Measurements from ENCODE around the gene SIGLEC12. TPM values are rescaled to one million over a fixed set of nuclear protein-coding genes. Genes with fewer than 3 reads are reported as not detected.
"Not testable (repeated sequence)": the region's sequence is repeated elsewhere in the genome, so short reads cannot be mapped to it uniquely, and the experiment has no call there.

The SIGLEC12 gene
- total and polyA plus RNA-seq, 2 donors (not counting 1 experiment from before 2014, with no cell fraction given): 0.24 TPM; not detected in 1

DNA sequence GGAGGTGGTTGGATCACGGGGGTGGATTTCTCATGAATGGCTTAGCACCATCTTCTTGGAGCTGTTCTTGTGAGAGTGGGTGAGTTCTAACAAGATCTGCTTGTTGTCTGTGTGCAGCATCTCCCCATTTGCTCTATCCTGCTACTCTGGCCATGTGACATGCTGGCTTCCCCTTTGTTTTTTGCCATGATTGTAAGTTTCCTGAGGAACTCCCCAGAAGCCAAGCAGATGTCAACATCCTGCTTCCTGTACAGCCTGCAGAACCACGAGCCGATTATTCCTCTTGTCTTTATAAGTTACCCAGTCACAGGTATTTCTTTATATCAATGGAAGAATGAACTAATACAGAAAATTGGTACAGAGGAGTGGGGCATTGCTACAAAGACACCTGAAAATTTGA lies 2.3 kb upstream of the SIGLEC12 start:
- no peak overlapping the region for H2AFZ ChIP-seq (ENCODE audit: insufficient read depth, low read depth, low read length, poor library complexity, severe bottlenecking)
- H3K27me3 ChIP-seq (replicated peaks in 1 of 4; ENCODE audit: control extremely low read depth in 1 of 4, control insufficient read depth in 3 of 4, insufficient read depth in 4 of 4, low read length in 3 of 4): no peaks in the 10 kb centered on the region
- ATAC-seq (ENCODE audit: low read depth) (no peak), DNase-seq (no peak)
- TF ChIP-seq, protein P1, sequence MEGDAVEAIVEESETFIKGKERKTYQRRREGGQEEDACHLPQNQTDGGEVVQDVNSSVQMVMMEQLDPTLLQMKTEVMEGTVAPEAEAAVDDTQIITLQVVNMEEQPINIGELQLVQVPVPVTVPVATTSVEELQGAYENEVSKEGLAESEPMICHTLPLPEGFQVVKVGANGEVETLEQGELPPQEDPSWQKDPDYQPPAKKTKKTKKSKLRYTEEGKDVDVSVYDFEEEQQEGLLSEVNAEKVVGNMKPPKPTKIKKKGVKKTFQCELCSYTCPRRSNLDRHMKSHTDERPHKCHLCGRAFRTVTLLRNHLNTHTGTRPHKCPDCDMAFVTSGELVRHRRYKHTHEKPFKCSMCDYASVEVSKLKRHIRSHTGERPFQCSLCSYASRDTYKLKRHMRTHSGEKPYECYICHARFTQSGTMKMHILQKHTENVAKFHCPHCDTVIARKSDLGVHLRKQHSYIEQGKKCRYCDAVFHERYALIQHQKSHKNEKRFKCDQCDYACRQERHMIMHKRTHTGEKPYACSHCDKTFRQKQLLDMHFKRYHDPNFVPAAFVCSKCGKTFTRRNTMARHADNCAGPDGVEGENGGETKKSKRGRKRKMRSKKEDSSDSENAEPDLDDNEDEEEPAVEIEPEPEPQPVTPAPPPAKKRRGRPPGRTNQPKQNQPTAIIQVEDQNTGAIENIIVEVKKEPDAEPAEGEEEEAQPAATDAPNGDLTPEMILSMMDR (IDR thresholded peaks at IDR 0.05): no peak
- no peak for TF ChIP-seq EZH2 (IDR thresholded peaks at IDR 0.05; ENCODE audit: borderline replicate concordance, insufficient read depth, low read depth, low read length, poor library complexity, severe bottlenecking)
- no peak overlapping the region for H3K9ac ChIP-seq (ENCODE audit: low read length)
- H3K4me3 ChIP-seq (ENCODE audit: control extremely low read depth in 1 of 5, extremely low read depth in 1 of 5, insufficient read depth in 1 of 5, low read depth in 2 of 5, low read length in 4 of 5): no peak overlapping the region
- no peaks in the 10 kb centered on the region for H3K79me2 ChIP-seq (ENCODE audit: control insufficient read depth, insufficient read depth, low read length)
- CTCF ChIA-PET: interaction anchor here (1.2 to 1.9 kb wide), 4 partner anchors 11 to 162 kb away, joined by 3 to 9 read pairs (median 4); no protein-coding TSS in a partner anchor
- Mint-ChIP-seq H3K27me3 (no peaks in the 10 kb centered on the region), H3K9me3 (ENCODE audit: insufficient read depth) (no peaks in the 10 kb centered on the region), H3K4me3 (no peak overlapping the region), H3K4me1 (peaks cover 15% of the 10 kb centered on the region), H3K27ac (no peak overlapping the region)
- H3K36me3 ChIP-seq (replicated peaks in 1 of 2; ENCODE audit: control extremely low read depth in 1 of 2, control insufficient read depth in 1 of 2, extremely low read depth in 1 of 2, insufficient read depth in 2 of 2, low read length in 1 of 2): no peaks in the 10 kb centered on the region
- POLR2A ChIA-PET: no interaction called here
- intact Hi-C loops (cut with micrococcal nuclease): no loop called here
- no peak overlapping the region for H3K4me2 ChIP-seq (replicated peaks; ENCODE audit: low read depth, low read length, poor library complexity, severe bottlenecking)
- H3K9me3 ChIP-seq (ENCODE audit: control extremely low read depth in 1 of 3, control insufficient read depth in 2 of 3, insufficient read depth in 1 of 3, low read length in 2 of 3): peaks cover 0 to 6% (median 0%) of the 10 kb centered on the region in 3 donors
- H4K20me1 ChIP-seq (ENCODE audit: control insufficient read depth, insufficient read depth, low read length, poor library complexity, severe bottlenecking): no peaks in the 10 kb centered on the region
- WGBS (ENCODE audit: insufficient coverage): 78% methylated on average over 1 of the region's 3 CpGs
- peaks cover 9 to 14% of the 10 kb centered on the region in 2 donors for H3K4me1 ChIP-seq (ENCODE audit: control insufficient read depth in 2 of 2, insufficient read depth in 2 of 2, low read length in 2 of 2)
- no peak overlapping the region for H3K27ac ChIP-seq (ENCODE audit: low read length in 2 of 2)

- POLR2A ChIA-PET: no interaction called here
- H3K4me1 Mint-ChIP-seq: peaks cover 15% of the 10 kb centered on the region
- Histone ChIP-seq H3K4me1 (ENCODE audit: control insufficient read depth in 2 of 2, insufficient read depth in 2 of 2, low read length in 2 of 2) (peaks cover 9 to 14% of the 10 kb centered on the region in 2 donors), H3K36me3 (replicated peaks in 1 of 2; ENCODE audit: control extremely low read depth in 1 of 2, control insufficient read depth in 1 of 2, extremely low read depth in 1 of 2, insufficient read depth in 2 of 2, low read length in 1 of 2) (no peaks in the 10 kb centered on the region), H3K4me2 (replicated peaks; ENCODE audit: low read depth, low read length, poor library complexity, severe bottlenecking) (no peak overlapping the region), H3K27ac (ENCODE audit: low read length in 2 of 2) (no peak overlapping the region), H3K4me3 (ENCODE audit: control extremely low read depth in 1 of 5, extremely low read depth in 1 of 5, insufficient read depth in 1 of 5, low read depth in 2 of 5, low read length in 4 of 5) (no peak overlapping the region), H2AFZ (ENCODE audit: insufficient read depth, low read depth, low read length, poor library complexity, severe bottlenecking) (no peak overlapping the region), H3K27me3 (replicated peaks in 1 of 4; ENCODE audit: control extremely low read depth in 1 of 4, control insufficient read depth in 3 of 4, insufficient read depth in 4 of 4, low read length in 3 of 4) (no peaks in the 10 kb centered on the region), H3K9ac (ENCODE audit: low read length) (no peak overlapping the region), H3K9me3 (ENCODE audit: control extremely low read depth in 1 of 3, control insufficient read depth in 2 of 3, insufficient read depth in 1 of 3, low read length in 2 of 3) (peaks cover 0 to 6% (median 0%) of the 10 kb centered on the region in 3 donors), H3K79me2 (ENCODE audit: control insufficient read depth, insufficient read depth, low read length) (no peaks in the 10 kb centered on the region), H4K20me1 (ENCODE audit: control insufficient read depth, insufficient read depth, low read length, poor library complexity, severe bottlenecking) (no peaks in the 10 kb centered on the region)
- H3K27me3 Mint-ChIP-seq: peaks cover under 1% of the 10 kb centered on the region
- 37% methylated on average over 5 of the region's 5 CpGs for WGBS (ENCODE audit: insufficient coverage)
- H3K9me3 Mint-ChIP-seq (ENCODE audit: insufficient read depth): no peaks in the 10 kb centered on the region
- no peak overlapping the region for H3K4me3 Mint-ChIP-seq
- ATAC-seq (ENCODE audit: low read depth): no peak
- TF ChIP-seq, protein P1 (IDR thresholded peaks at IDR 0.05): no peak
- no peak for TF ChIP-seq EZH2 (IDR thresholded peaks at IDR 0.05; ENCODE audit: borderline replicate concordance, insufficient read depth, low read depth, low read length, poor library complexity, severe bottlenecking)
- no peak for DNase-seq
- CTCF ChIA-PET: interaction anchor here (1.2 to 1.9 kb wide), 3 partner anchors 11 to 162 kb away, joined by 3 to 9 read pairs (median 3); no protein-coding TSS in a partner anchor
- no peak overlapping the region for H3K27ac Mint-ChIP-seq
- intact Hi-C loops (cut with micrococcal nuclease): no loop called here
Observed at GRCh38 chr19:51503286-51503817, 1.8 kb upstream of the SIGLEC12 start.

DNA sequence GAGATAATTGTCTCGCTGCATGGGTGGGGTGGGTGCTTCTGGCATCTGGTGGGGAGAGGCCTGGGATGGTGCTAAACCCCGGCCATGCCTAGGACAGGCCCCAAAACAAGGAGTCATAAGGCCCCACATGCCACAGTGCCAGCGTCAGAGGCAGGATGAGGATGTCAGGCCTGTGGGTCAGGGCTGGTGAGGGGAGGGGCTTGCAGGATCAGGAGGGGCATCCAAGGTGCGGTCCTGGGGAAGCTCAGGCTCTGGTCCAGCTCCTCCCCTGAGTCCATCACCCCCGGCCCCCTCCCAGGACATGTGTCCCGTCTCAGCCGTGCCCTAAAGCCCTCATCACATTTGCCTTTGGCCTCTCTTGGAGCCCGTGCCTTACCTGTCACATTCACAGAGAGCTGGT lies 669 bp downstream of the SIGLEC12 start:
- H3K9ac ChIP-seq (ENCODE audit: low read length); H3K27ac Mint-ChIP-seq; H3K4me2 ChIP-seq (replicated peaks; ENCODE audit: low read depth, low read length, poor library complexity, severe bottlenecking); H4K20me1 ChIP-seq (ENCODE audit: control insufficient read depth, insufficient read depth, low read length, poor library complexity, severe bottlenecking); H3K4me3 ChIP-seq (ENCODE audit: control extremely low read depth in 1 of 5, extremely low read depth in 1 of 5, insufficient read depth in 1 of 5, low read depth in 2 of 5, low read length in 4 of 5); H2AFZ ChIP-seq (ENCODE audit: insufficient read depth, low read depth, low read length, poor library complexity, severe bottlenecking); H3K27me3 ChIP-seq (replicated peaks in 1 of 4; ENCODE audit: control extremely low read depth in 1 of 4, control insufficient read depth in 3 of 4, insufficient read depth in 4 of 4, low read length in 3 of 4); DNase-seq; ATAC-seq (ENCODE audit: low read depth); H3K27me3 Mint-ChIP-seq; POLR2A ChIA-PET; H3K36me3 ChIP-seq (replicated peaks in 1 of 2; ENCODE audit: control extremely low read depth in 1 of 2, control insufficient read depth in 1 of 2, extremely low read depth in 1 of 2, insufficient read depth in 2 of 2, low read length in 1 of 2); intact Hi-C loops (cut with micrococcal nuclease); CTCF ChIA-PET; H3K4me3 Mint-ChIP-seq; H3K79me2 ChIP-seq (ENCODE audit: control insufficient read depth, insufficient read depth, low read length); H3K27ac ChIP-seq (ENCODE audit: low read length in 2 of 2); H3K9me3 ChIP-seq (ENCODE audit: control extremely low read depth in 1 of 3, control insufficient read depth in 2 of 3, insufficient read depth in 1 of 3, low read length in 2 of 3); H3K9me3 Mint-ChIP-seq (ENCODE audit: insufficient read depth): not testable (repeated sequence)
- 47% methylated on average over 5 of the region's 8 CpGs for WGBS (ENCODE audit: insufficient coverage)
- peaks cover 9 to 14% of the 10 kb centered on the region in 2 donors for H3K4me1 ChIP-seq (ENCODE audit: control insufficient read depth in 2 of 2, insufficient read depth in 2 of 2, low read length in 2 of 2)
- peaks cover 15% of the 10 kb centered on the region for H3K4me1 Mint-ChIP-seq
